ENCODE measurements around the gene MYLK4.

The MYLK4 gene

DNA sequence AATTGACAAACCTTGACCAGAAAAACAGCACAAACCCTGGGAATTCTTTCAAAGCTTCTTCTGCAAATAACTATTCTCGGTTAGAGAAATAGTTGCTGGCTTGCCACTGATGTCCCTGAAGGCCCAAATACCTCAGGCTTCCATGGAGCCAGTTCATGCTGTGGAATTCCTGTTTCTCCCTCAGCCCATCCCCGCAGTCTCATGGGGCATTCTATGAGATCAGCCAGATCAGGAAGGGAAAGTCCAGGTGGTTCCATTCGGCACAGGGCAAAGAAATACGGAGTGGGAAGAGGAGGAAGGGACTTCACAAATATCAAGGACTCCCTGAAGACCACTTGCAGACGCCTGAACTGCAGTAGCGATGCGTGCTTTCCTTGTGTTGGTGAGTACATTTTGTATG lies 63.3 kb downstream of the MYLK4 start:
- H3K4me3 ChIP-seq (ENCODE audit: low read depth, low read length): no peak overlapping the region
- no peak for TF ChIP-seq CTCF (IDR thresholded peaks at IDR 0.05; ENCODE audit: low read depth, low read length)

DNA sequence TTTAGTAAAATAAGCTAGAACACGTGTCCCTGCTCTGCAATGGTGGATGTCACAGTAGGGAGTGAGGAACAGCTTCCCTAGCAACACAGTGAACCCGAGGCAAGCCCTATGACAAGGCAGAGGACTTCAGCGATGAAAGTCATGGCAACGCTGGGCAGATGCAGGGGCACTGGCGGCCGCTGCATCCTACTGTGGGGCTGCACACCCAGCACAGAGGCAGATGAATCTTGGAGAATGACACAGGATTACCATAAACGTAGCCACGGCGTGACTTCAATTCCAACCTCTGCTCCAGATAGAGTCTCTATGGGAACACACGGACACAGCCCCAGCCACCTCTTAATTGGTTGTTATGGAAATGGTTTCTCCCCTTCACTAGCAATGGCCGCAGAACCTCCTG lies 64.2 kb downstream of the MYLK4 start:
- no peak overlapping the region for H3K4me3 ChIP-seq (ENCODE audit: low read depth, low read length)

DNA sequence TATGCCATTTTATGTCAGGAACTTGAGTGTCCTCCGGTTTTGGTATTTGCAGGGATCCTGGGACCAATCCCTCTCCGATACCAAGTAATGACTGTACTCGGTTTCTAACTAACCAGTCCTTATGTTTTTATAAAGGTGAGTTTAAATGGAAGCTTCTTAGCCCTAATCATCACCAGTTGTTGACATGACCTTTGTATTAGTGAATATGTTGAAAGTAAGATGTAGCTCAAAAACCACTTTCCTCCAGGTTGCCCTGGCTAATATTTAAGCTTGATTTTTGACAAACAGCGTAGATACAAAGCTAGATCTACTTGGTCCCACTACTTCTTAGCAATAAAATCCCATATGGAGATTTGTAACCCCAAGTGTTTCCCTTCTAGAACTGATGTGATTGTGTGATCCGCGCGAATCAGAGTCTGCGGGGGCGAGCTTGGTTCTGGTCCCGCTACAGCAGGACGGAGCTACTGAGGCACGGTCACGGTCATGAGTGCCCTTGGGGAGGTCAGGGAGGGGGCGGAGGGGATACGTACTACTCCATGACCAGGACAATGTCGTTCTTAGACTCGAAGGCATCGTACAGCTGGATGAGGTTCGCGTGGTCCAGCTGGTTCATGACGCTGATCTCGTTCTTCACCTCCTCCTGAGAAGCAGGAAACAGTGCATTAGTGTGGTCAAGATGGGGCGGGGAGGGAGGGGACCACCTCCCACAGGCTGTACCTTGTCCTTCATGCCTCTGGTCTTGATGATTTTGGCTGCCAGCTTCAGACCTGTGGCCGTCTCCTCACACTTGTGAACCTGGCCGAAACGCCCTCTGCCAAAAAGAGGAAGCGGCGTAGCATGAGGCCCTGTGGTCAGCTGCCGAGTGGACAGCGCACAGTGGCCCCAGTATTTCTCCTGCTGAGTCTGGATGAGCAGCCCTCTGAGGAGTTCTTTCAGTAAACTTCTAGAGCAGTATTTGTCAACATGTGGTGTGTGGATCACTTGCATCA lies 65.7 kb downstream of the MYLK4 start:
- H3K4me3 ChIP-seq (ENCODE audit: low read depth, low read length): no peak overlapping the region
- no peak for TF ChIP-seq CTCF (IDR thresholded peaks at IDR 0.05; ENCODE audit: low read depth, low read length)

More for the DNA sequence above, 64.2 kb downstream of the MYLK4 start:
- TF ChIP-seq CTCF (IDR thresholded peaks at IDR 0.05; ENCODE audit: low read depth, low read length): no peak

GRCh38 chr6:2684103-2684749 lies 66.5 kb downstream of the MYLK4 start:
- no peak overlapping the region for H3K4me3 ChIP-seq (ENCODE audit: low read depth, low read length)
- TF ChIP-seq CTCF (IDR thresholded peaks at IDR 0.05; ENCODE audit: low read depth, low read length): no peak

GRCh38 chr6:2680264-2680922 lies 70.3 kb downstream of the MYLK4 start:
- TF ChIP-seq CTCF (IDR thresholded peaks at IDR 0.05; ENCODE audit: low read depth, low read length): no peak
- no peak overlapping the region for H3K4me3 ChIP-seq (ENCODE audit: low read depth, low read length)

- TF ChIP-seq CTCF (IDR thresholded peaks at IDR 0.05; ENCODE audit: low read depth, low read length): no peak
- H3K4me3 ChIP-seq (ENCODE audit: low read depth, low read length): no peak overlapping the region
These were observed 73.6 kb downstream of the MYLK4 start for GRCh38 chr6:2677080-2677593.

All from WI38 (cell line).